Coronary artery (tissue), 2 donors: Measurements from ENCODE around the gene COQ10B.
A peak's percentile ranks its signal among the peaks of the same experiment; 100 is the strongest.

Experiments used
- DNase-seq: peaks from one replicate; pipeline ENCODE4 v3.0.0-alpha.2; 2017; ENCODE audit warnings: low spot score
- H3K27ac ChIP-seq, 2 donors: fragments of 200-600 bp; sonication (generic); one replicate each; pipeline ENCODE4 v1.5.1; 2016 to 2019
- H3K4me3 ChIP-seq: fragments of 200-600 bp; sonication (generic); 2 replicates; pipeline ENCODE4 v1.5.1; 2016; ENCODE audit warnings: mild to moderate bottlenecking, moderate library complexity
- TF ChIP-seq, protein P1 (sequence below): fragments of 200-600 bp; sonication (generic); IDR thresholded peaks from one replicate; pipeline ENCODE4 v1.5.1; 2019; ENCODE audit warnings: antibody characterized with exemption

The COQ10B gene

DNA sequence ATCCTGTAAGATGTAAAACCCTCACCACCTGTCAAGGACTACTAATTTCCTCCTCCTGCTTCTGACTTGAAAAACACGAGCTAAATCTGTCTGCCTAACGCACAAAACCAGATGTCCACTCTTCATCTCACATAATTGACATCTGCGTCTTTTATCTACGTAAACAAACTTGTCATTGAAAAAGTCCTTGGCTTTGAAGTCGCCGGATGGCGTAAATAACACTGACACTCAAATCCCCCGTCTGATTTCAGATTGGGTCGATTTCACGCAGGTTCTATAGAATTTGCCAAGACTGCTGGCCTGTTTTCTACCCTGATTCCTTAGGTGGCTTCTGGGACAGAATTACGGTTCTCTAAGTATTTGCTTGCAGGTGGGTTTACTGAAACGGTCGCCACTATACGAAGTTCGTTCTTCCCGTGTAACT, 62.0 kb downstream of the COQ10B start:
- Histone ChIP-seq H3K27ac (peak overlapping the region; percentile 94 to 98), H3K4me3 (peak overlapping the region; percentile 98)
- no peak for DNase-seq

DNA sequence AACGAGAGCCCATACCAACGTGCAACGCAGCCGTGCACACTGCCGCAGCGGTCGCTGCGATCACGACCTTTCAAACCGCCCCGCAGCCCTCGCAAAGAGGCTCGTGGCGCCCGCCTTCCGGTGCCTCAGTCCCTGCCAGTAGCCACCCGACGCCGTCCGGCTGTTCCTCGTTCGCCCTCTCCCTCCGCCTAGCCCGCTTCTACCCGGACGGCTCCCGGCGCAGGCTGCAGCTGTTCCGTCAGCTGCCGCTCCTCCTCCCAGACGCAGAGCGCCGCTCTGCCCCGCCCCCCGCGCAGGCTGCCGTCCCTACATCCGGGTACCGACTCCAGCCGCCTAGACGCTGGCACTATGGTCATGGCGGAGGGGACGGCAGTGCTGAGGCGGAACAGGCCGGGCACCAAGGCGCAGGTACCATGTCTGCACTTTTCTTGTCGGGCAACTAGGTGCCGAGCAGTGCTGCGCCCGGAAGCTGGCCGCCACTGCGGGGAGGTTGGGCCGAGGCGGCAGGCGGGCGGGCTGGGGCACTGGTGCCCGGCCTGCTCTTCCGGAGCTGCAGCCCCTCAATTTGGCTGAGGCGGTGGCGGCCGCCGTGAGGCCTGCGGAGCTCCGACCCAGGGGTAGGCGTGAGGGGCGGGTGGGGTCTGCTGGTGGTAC, 62.5 kb downstream of the COQ10B start, which contains the start of gene MOB4:
MOB4 (plus strand) TSS at position 328 of the 654 bp plus-strand sequence; CDS start at position 349, 21 bp downstream.
- Histone ChIP-seq H3K4me3 (peak within 1 kb of the TSS; percentile 98), H3K27ac (peak within 1 kb of the TSS; percentile 94 to 98)
- TF ChIP-seq, protein P1, sequence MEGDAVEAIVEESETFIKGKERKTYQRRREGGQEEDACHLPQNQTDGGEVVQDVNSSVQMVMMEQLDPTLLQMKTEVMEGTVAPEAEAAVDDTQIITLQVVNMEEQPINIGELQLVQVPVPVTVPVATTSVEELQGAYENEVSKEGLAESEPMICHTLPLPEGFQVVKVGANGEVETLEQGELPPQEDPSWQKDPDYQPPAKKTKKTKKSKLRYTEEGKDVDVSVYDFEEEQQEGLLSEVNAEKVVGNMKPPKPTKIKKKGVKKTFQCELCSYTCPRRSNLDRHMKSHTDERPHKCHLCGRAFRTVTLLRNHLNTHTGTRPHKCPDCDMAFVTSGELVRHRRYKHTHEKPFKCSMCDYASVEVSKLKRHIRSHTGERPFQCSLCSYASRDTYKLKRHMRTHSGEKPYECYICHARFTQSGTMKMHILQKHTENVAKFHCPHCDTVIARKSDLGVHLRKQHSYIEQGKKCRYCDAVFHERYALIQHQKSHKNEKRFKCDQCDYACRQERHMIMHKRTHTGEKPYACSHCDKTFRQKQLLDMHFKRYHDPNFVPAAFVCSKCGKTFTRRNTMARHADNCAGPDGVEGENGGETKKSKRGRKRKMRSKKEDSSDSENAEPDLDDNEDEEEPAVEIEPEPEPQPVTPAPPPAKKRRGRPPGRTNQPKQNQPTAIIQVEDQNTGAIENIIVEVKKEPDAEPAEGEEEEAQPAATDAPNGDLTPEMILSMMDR, result peak; percentile 20
- DNase-seq, result peak; percentile 97

More for the DNA sequence above, 62.0 kb downstream of the COQ10B start:
- TF ChIP-seq, protein P1, result no peak

DNA sequence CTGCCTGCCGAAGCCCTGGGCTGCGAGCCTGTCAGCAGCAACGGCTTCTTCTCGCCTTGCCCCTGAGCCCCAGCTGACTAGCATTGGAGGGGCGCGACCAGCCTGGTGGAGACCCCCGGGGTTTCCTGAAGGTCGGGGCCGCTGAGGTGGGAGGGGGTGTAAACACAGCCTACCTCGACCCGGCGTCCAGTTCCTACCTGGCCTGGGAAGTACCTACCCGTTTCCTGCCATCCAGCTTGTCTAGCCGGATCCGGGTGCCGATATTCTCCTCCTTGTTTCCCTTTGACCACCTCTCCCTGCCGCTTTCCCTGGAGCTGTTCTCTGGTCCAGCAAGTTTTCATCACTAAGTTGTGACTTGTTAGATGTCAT, 63.0 kb downstream of the COQ10B start:
- Histone ChIP-seq H3K4me3 (peak overlapping the region; percentile 98), H3K27ac (peak overlapping the region; percentile 94 to 98)
- TF ChIP-seq, protein P1, result no peak
- peak; percentile 81 for DNase-seq

DNA sequence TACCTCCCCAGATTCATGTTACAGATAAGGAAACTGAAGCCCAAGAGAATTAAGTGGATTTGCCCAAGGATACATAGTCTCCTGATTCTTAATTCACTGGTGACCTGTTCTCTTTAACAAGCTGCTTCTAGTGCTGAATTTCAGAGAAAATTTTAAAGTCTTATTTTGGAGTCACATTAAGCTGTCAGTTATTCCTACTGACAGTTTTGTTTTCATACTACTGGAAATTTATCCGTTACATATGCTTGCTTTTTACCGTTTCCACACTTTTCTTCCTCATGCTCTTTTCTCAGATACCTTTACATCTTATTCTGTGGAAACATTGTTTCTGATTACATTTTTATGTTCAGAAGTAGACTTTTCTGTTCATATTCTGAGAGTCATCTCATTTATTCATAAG, 63.8 kb downstream of the COQ10B start:
- peak overlapping the region; percentile 98 for H3K4me3 ChIP-seq
- TF ChIP-seq, protein P1, result no peak
- DNase-seq, result no peak
- peak overlapping the region in 1 of 2 donors; percentile 94 for H3K27ac ChIP-seq
